CD4-positive, alpha-beta T cell (primary cell): Measurements from ENCODE around the gene USH1C. TPM values are rescaled to one million over a fixed set of nuclear protein-coding genes. Genes with fewer than 3 reads are reported as not detected.

Experiments used
- ATAC-seq: fragments of 200-7000 bp; cut with Tn5 transposase; one replicate; pipeline ENCODE4 v1.10.0; 2022; ENCODE audit warnings: mild to moderate bottlenecking; ENCODE audit not compliant: poor library complexity
- CTCF ChIA-PET: fragments of 350-600 bp; sonication (Branson Sonifier 250); formaldehyde crosslinking; loops from one replicate; lab custom pipeline; 2021; ENCODE audit warnings: antibody characterized with exemption, inconsistent platforms; lab: Charles Lee
- POLR2A ChIA-PET: fragments of 350-600 bp; sonication (Branson Sonifier 250); formaldehyde crosslinking; loops from one replicate; lab custom pipeline; 2021; ENCODE audit warnings: antibody characterized with exemption, inconsistent platforms; lab: Charles Lee
- DNase-seq, 14 experiments: peaks; one replicate each; pipeline ENCODE4 v3.0.0-alpha.2; 2013 to 2020; ENCODE audit warnings: mixed read lengths in 2 of 14
- H3K27ac ChIP-seq, 2 donors: one replicate each; pipeline versions ENCODE4 v1.5.1 to v1.7.0; 2013; ENCODE audit warnings: low read length in 2 of 2, low read depth in 1 of 2, mild to moderate bottlenecking in 1 of 2
- H3K27me3 ChIP-seq, 2 experiments: 1 replicate in 1 of 2; 2 replicates in 1 of 2; pipeline versions ENCODE4 v1.6.1 to v1.7.0; 2013; ENCODE audit warnings: low read length in 2 of 2, control low read depth in 1 of 2, mild to moderate bottlenecking in 1 of 2, moderate library complexity in 1 of 2; ENCODE audit not compliant: insufficient read depth in 2 of 2, control insufficient read depth in 1 of 2
- H3K36me3 ChIP-seq: one replicate; pipeline ENCODE4 v1.6.1; 2013; ENCODE audit warnings: low read length, control low read depth; ENCODE audit not compliant: insufficient read depth
- H3K4me1 ChIP-seq: one replicate; pipeline ENCODE4 v1.6.1; 2013; ENCODE audit warnings: low read length, control low read depth; ENCODE audit not compliant: insufficient read depth
- H3K4me3 ChIP-seq: one replicate; pipeline ENCODE4 v1.5.1; 2013; ENCODE audit warnings: mild to moderate bottlenecking, low read length, moderate library complexity
- H3K9me3 ChIP-seq, 2 experiments: 1 replicate in 1 of 2; 2 replicates in 1 of 2; pipeline versions ENCODE4 v1.6.1 to v1.7.0; 2013; ENCODE audit warnings: low read length in 2 of 2, mild to moderate bottlenecking in 2 of 2, control low read depth in 1 of 2, moderate library complexity in 1 of 2; ENCODE audit not compliant: control insufficient read depth in 1 of 2, insufficient read depth in 1 of 2
- H3K27ac Mint-ChIP-seq: one replicate; pipeline ENCODE4 v1.8.0; 2020; ENCODE audit warnings: mixed read lengths
- H3K27me3 Mint-ChIP-seq: one replicate; pipeline ENCODE4 v1.8.0; 2021; ENCODE audit warnings: mixed read lengths
- H3K36me3 Mint-ChIP-seq: one replicate; pipeline ENCODE4 v1.8.0; 2021; ENCODE audit warnings: low read depth, mixed read lengths
- H3K4me1 Mint-ChIP-seq: one replicate; pipeline ENCODE4 v1.8.0; 2021; ENCODE audit warnings: low read depth, mixed read lengths
- H3K4me3 Mint-ChIP-seq: one replicate; pipeline ENCODE4 v1.8.0; 2020; ENCODE audit warnings: mild to moderate bottlenecking, mixed read lengths
- H3K9me3 Mint-ChIP-seq: one replicate; pipeline ENCODE4 v1.8.0; 2020; ENCODE audit warnings: mixed read lengths
- CTCF ChIP-seq: fragments of 200-600 bp; IDR thresholded peaks from one replicate; pipeline ENCODE4 v1.8.0; 2022; ENCODE audit warnings: antibody characterized with exemption, mild to moderate bottlenecking
- intact Hi-C, 2 experiments: fragments of 100-400 bp; cut with DNase I in 1 of 2; cut with micrococcal nuclease in 1 of 2; formaldehyde crosslinking; loops; one replicate each; pipeline versions ENCODE4 v1.15.1 to v1.9.0; 2023 to 2025; cut with DNase I, micrococcal nuclease
- total RNA-seq, 174 experiments: library from RNA in 2 of 174; stranded (reverse) in 2 of 174; gene quantifications; one replicate each; pipeline ENCODE4 v1.2.3 and lab custom pipeline; 2021 to 2026

Gene USH1C
- total RNA-seq, 2 experiments from 2014 or later = not detected

- intact Hi-C loops = no loop called here
- ATAC-seq (no peak), DNase-seq (no peak)
- H3K36me3 Mint-ChIP-seq = no peaks in the 10 kb centered on the region
- H3K27ac Mint-ChIP-seq = no peak overlapping the region
- H3K27ac ChIP-seq = no peak overlapping the region
- H3K27me3 ChIP-seq = no peaks in the 10 kb centered on the region
- H3K4me3 ChIP-seq = no peak overlapping the region
- ChIA-PET POLR2A (no interaction called here), CTCF (no interaction called here)
- no peaks in the 10 kb centered on the region for H3K9me3 Mint-ChIP-seq
- no peak overlapping the region for H3K4me3 Mint-ChIP-seq
- TF ChIP-seq CTCF = no peak
- H3K4me1 ChIP-seq = no peaks in the 10 kb centered on the region
- H3K36me3 ChIP-seq = no peaks in the 10 kb centered on the region
- no peaks in the 10 kb centered on the region for H3K9me3 ChIP-seq
- no peaks in the 10 kb centered on the region for H3K27me3 Mint-ChIP-seq
- no peaks in the 10 kb centered on the region for H3K4me1 Mint-ChIP-seq
These were observed 81.3 kb downstream of the USH1C start for GRCh38 chr11:17462940-17463339.

- no peak overlapping the region for H3K4me3 Mint-ChIP-seq
- POLR2A ChIA-PET = no interaction called here
These were observed 83.8 kb downstream of the USH1C start for GRCh38 chr11:17460406-17460805.

GRCh38 chr11:17459236-17459896 lies 84.8 kb downstream of the USH1C start:
- Mint-ChIP-seq H3K27ac (no peak overlapping the region), H3K36me3 (no peaks in the 10 kb centered on the region), H3K4me1 (no peaks in the 10 kb centered on the region), H3K27me3 (no peaks in the 10 kb centered on the region), H3K9me3 (no peaks in the 10 kb centered on the region), H3K4me3 (no peak overlapping the region)
- no peak overlapping the region for H3K27ac ChIP-seq
- H3K9me3 ChIP-seq = no peaks in the 10 kb centered on the region
- no peak for TF ChIP-seq CTCF
- ChIA-PET POLR2A (no interaction called here), CTCF (no interaction called here)
- no peaks in the 10 kb centered on the region for H3K4me1 ChIP-seq
- ATAC-seq (no peak), DNase-seq (no peak)
- no peaks in the 10 kb centered on the region for H3K36me3 ChIP-seq
- H3K27me3 ChIP-seq = no peaks in the 10 kb centered on the region
- intact Hi-C loops = no loop called here
- no peak overlapping the region for H3K4me3 ChIP-seq

More at GRCh38 chr11:17460406-17460805, 83.8 kb downstream of the USH1C start:
- H3K27me3 ChIP-seq = no peaks in the 10 kb centered on the region
- H3K4me1 ChIP-seq = no peaks in the 10 kb centered on the region
- no peak for TF ChIP-seq CTCF
- Mint-ChIP-seq H3K9me3 (no peaks in the 10 kb centered on the region), H3K4me1 (no peaks in the 10 kb centered on the region), H3K27ac (no peak overlapping the region), H3K27me3 (no peaks in the 10 kb centered on the region), H3K36me3 (no peaks in the 10 kb centered on the region)
- intact Hi-C loops = no loop called here
- H3K36me3 ChIP-seq = no peaks in the 10 kb centered on the region
- H3K9me3 ChIP-seq = no peaks in the 10 kb centered on the region
- ATAC-seq (no peak), DNase-seq (no peak)
- no peak overlapping the region for H3K4me3 ChIP-seq
- CTCF ChIA-PET = no interaction called here
- no peak overlapping the region for H3K27ac ChIP-seq
